ENCODE measurements around the gene RNF123. TPM values are rescaled to one million over a fixed set of nuclear protein-coding genes. Genes with fewer than 3 reads are reported as not detected.

Gene RNF123
- total RNA-seq, 1 experiment from 2014 or later, result 12.0 TPM

DNA sequence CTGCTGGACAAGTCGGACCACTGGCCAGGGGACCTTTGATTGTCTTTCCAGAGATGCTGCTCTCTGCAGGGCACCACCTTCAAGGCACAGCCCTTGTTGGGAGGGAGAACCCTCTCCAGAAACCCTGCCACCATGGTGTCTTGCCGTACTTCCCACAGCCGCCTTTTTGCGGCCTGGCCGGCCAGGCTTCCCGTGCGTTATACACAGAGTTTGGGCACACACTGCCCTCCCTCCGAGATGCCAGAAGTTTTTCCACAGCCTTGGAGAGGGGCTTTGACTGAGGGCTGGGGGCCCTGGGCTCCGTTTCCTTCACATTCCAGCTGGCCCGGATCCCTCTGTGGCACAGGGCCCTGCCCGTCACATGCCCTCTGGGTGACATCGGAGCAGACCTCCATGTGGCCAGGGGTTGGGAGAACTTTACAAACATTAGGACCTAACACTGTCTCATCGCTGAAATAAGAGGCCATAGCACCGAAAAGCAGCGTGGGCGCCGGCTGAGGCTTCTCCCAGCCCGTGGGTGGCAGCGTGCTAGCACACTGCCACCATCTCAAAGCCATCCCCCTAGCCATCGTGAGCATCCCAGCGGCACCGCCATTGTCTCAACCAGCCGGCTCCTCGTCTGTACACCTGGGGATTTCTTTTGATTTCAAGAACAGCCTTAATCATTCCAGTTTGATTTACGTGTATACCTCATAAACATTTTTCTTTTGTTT lies 21.5 kb upstream of the RNF123 start:
- no peaks in the 10 kb centered on the region for H3K4me1 ChIP-seq

DNA sequence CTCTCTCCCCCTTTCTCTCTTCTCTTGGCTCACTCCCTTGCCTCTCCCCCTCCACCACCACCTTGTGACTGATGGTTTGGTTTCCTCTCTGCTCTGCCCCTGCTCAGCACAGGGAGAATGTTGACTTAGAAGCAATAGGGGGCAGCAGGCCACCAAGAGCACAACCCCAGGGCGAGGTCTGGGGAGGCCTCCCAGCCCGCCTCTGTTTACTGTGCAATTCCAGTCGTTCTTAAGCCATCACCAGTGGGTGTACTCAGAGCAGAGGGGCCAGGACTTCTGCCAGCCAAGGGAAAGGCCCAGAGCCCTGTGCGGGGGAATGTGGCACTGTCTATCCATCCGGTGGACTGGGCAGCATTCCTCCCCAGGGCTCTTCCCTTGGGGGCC lies 21.0 kb upstream of the RNF123 start:
- Histone ChIP-seq H3K27me3 (no peaks in the 10 kb centered on the region), H3K27ac (no peak overlapping the region), H3K4me3 (no peak overlapping the region), H3K4me1 (no peaks in the 10 kb centered on the region), H3K36me3 (no peaks in the 10 kb centered on the region), H3K9me3 (replicated peaks) (no peaks in the 10 kb centered on the region)
- no peak for DNase-seq

More for the DNA sequence above, 21.5 kb upstream of the RNF123 start:
- H3K27ac ChIP-seq, result no peak overlapping the region
- H3K27me3 ChIP-seq, result no peaks in the 10 kb centered on the region
- DNase-seq, result no peak
- H3K36me3 ChIP-seq, result no peaks in the 10 kb centered on the region
- H3K4me3 ChIP-seq, result no peak overlapping the region
- H3K9me3 ChIP-seq (replicated peaks), result no peaks in the 10 kb centered on the region

DNA sequence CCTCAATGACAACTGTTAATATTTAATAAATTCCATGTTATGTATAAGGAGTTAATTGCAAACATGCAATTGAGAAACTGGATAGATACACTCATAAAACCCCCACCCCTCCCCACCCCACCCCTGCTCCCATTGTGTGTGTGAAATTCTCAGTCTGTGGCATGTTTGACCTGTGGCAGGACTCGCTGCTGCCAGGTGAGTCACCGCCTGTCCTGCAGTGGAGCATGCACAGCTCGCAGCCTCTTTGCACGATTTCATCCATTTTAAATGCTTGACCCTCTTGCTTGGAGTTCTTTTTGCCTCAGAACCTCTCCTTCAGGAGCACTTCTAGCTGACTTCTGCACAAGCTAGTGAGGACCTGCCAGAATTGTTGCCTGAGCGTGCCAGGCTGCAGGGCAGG lies 20.5 kb upstream of the RNF123 start:
- no peaks in the 10 kb centered on the region for H3K4me1 ChIP-seq
- DNase-seq, result no peak
- no peaks in the 10 kb centered on the region for H3K9me3 ChIP-seq (replicated peaks)
- no peaks in the 10 kb centered on the region for H3K27me3 ChIP-seq
- no peak overlapping the region for H3K4me3 ChIP-seq
- no peaks in the 10 kb centered on the region for H3K36me3 ChIP-seq
- H3K27ac ChIP-seq, result no peak overlapping the region

DNA sequence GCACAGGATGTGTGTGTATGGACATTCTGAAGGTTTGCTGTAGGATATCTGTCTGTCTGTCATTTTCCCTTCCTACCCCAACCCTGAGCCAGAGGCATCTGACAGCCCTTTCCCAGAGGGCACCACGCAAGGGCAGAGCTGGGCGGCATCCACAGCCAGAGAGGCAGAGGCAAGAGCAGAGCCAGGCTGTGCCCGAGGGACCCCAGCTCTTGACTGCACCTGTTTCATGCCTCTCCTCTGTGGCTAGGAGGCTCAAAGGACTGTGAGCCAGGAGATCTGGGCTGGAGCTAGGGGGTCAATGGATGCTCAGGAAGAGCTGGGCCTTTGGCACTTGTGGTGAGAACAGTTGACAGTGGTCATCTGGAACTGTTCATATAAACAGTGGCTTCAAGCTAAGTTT lies 20.0 kb upstream of the RNF123 start:
- no peaks in the 10 kb centered on the region for H3K9me3 ChIP-seq (replicated peaks)
- H3K36me3 ChIP-seq, result no peaks in the 10 kb centered on the region
- no peaks in the 10 kb centered on the region for H3K4me1 ChIP-seq
- no peak for DNase-seq
- no peaks in the 10 kb centered on the region for H3K27me3 ChIP-seq
- no peak overlapping the region for H3K27ac ChIP-seq
- no peak overlapping the region for H3K4me3 ChIP-seq

DNA sequence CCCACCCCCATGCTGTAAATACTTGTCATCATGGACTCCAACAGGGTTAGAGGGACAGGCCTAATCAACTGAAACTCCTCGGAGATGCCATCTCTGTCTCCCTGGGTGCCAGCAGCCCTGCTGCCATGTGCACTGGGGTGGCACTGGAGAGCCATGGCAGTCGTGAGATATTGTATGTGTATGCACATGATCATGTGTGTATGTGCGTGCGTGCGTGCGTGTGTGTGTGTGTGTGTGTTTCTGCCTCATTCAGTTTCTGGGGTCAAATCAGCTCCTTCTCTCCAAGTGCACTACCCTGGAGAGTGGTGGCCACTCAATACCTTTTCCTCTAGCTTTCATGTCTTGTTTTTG lies 18.4 kb upstream of the RNF123 start:
- no peak for DNase-seq
- Histone ChIP-seq H3K27ac (no peak overlapping the region), H3K36me3 (no peaks in the 10 kb centered on the region), H3K27me3 (no peaks in the 10 kb centered on the region), H3K9me3 (replicated peaks) (no peaks in the 10 kb centered on the region), H3K4me1 (no peaks in the 10 kb centered on the region), H3K4me3 (no peak overlapping the region)

DNA sequence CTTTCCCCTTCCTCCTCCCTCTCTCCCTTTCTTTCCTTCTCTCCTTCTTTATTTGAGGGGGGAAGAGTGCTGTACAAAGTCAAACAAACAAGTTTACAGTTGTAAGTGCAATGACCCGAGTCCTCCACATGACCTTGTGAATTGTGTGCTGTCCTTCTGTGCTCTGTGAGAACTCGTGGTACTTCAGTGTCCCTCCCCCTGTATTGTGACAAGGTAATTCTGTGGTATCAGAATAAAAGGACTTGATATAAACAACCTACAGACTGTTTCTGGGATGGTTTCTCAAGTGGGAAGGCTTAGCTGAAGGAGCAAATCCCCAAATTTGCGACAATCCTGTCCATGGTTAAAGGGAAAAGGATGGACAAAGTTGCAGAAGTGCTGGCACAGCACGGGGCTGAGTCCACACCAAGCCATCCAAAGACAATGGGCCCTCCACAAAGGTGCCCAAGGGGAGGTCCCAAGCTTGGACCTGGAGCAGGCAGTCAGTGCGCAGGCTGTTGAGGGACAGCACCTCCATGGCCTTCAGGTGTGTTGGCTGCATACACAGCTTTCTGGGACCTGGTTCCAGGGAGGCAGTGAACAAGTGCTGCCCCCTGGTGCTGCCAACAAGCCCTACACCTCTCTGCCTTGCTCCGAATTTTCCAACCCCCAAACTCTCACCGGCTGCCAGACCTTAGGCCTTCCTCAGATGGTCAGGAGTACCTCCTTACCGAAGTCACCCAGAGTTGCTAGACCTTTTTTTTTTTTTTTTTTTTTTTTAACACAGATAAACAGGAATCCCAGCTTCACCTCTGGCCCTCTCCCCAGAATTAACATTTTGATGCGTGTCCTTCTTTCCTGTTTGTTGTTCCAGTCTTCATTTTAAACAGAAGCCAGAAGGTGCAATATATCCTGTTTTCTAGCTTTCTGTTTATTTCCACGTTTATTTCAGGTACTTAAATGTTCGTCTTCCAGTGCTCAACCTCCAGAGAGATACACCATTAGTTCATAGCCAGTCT lies 17.8 kb upstream of the RNF123 start:
- no peaks in the 10 kb centered on the region for H3K9me3 ChIP-seq (replicated peaks)
- DNase-seq, result peak; percentile 54 to 81
- no peaks in the 10 kb centered on the region for H3K36me3 ChIP-seq
- H3K4me3 ChIP-seq, result no peak overlapping the region
- no peaks in the 10 kb centered on the region for H3K4me1 ChIP-seq
- no peak overlapping the region for H3K27ac ChIP-seq
- no peaks in the 10 kb centered on the region for H3K27me3 ChIP-seq

DNA sequence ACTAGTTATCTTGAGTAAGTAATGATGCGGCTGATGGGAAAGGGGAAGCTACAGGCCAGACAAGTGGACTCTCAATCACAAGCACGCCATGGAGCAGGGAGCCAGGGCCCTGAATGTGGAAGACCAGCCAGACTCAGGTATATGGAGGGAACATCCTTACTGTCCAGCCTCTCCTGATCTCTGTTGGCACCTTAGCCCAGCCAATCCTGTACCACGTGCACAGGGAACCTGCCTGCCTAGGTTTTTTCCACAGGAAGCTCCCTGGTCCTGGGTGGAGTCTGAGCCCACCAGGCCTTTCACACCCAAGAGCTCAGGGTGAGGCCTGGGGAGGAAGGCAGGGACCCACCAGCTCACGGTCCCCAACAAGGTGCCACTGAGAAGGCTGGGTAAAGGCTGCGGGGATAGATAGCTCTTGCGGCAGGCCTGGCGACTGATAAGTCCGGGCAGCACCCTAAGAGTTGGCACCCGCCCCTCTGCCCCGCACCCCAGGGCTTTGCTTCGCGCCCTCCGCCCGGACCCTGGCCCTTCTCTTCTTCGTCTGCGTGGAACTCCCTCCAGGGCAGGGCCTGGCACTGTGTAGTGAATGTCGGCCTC lies 16.1 kb upstream of the RNF123 start:
- no peaks in the 10 kb centered on the region for H3K27me3 ChIP-seq
- H3K27ac ChIP-seq, result peak overlapping the region; percentile 83
- no peaks in the 10 kb centered on the region for H3K9me3 ChIP-seq (replicated peaks)
- peak overlapping the region; percentile 84 for H3K4me3 ChIP-seq
- H3K4me1 ChIP-seq, result no peaks in the 10 kb centered on the region
- no peak for DNase-seq
- H3K36me3 ChIP-seq, result no peaks in the 10 kb centered on the region; the same call in 1 of the 2 replicates

DNA sequence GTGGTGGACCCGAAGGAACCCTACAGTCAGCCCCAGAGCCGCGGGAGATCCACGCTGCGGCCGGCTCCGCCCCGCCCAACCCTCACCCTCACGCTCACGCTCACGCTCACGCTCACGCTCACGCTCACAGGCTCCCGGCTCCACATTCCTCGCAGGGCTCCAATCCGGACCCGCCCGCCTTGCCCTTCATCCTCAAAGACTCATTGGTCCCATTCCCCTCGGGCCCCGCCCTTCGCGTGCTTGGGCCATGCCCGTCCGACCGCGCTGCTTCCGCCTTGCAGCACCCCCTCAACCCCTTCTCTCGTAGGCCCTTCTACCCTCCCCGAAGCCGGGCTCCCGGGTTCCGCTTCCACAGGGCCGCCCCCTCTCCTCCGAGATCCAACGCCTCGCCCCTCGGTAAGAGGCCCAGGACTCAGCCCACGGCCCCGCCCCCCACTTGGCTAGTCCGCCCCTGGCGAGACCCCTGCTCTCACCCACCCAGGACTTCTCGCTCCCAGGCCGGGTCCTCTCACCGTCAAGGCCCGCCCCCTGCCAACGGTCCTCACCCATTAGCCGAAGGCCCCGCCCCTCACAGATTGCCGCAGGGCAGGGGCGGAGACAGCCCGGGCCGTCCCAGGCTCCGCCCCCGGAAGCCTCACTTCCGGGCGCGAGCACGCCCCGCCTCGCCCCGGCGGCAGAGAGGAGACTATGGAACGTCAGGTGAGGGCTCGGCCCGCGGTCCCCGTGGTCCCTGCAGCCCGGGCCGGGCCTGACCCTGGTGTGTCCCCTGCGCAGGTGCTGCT lies 15.5 kb upstream of the RNF123 start, which contains the start of gene APEH:
TSS of gene APEH (plus strand) at position 637 of the 782 bp plus-strand sequence. CDS start at position 688, 51 bp downstream.
- peak within 1 kb of the TSS; percentile 84 for H3K4me3 ChIP-seq
- H3K36me3 ChIP-seq, result no peaks in the 10 kb centered on the region; the same call in 1 of the 2 replicates
- H3K4me1 ChIP-seq, result no peaks in the 10 kb centered on the region
- H3K27me3 ChIP-seq, result no peaks in the 10 kb centered on the region
- peak; percentile 99 for DNase-seq
- peak within 1 kb of the TSS; percentile 83 for H3K27ac ChIP-seq
- H3K9me3 ChIP-seq (replicated peaks), result no peaks in the 10 kb centered on the region

DNA sequence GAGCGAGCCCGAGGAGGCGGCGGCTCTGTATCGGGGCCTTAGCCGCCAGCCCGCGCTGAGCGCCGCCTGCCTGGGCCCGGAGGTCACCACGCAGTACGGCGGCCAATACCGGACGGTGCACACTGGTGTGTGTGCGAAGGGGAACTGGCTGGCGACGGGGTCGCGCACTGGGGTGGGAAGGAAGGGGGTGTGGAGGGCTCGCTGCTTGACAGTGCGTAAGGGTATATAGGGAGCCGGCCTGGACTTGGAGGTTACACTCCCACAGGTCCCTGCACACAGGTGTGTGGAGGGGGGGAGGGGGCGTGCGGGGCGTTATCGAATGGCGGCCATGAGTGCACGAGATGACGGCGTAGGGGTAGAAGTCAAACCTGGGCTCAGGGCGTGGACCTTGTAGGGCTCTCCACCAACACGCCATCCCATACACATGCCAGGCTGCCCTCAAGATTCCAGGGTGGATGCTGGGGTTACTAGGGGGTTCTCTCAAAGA lies 14.8 kb upstream of the RNF123 start:
- peak overlapping the region; percentile 84 for H3K4me3 ChIP-seq
- no peaks in the 10 kb centered on the region; the same call in 1 of the 2 replicates for H3K36me3 ChIP-seq
- H3K9me3 ChIP-seq (replicated peaks), result no peaks in the 10 kb centered on the region
- no peak for DNase-seq
- H3K4me1 ChIP-seq, result no peaks in the 10 kb centered on the region
- H3K27me3 ChIP-seq, result no peaks in the 10 kb centered on the region
- peak overlapping the region; percentile 83 for H3K27ac ChIP-seq

DNA sequence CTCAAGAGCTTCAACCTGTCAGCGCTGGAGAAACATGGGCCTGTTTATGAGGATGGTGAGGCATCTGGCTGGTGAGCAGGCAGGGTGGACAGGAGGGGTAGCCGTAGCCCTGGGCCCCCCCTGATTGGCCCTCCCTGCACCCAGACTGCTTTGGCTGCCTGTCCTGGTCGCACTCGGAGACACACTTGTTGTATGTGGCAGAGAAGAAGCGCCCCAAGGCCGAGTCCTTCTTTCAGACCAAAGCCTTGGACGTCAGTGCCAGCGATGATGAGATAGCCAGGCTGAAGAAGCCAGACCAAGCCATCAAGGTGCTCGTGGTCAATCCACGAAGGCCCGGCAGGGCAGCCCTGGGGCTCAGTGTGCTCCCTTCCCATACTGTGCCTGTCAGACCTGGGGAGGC lies 13.4 kb upstream of the RNF123 start:
- H3K27ac ChIP-seq, result no peak overlapping the region
- no peaks in the 10 kb centered on the region for H3K27me3 ChIP-seq
- no peak for DNase-seq
- H3K9me3 ChIP-seq (replicated peaks), result no peaks in the 10 kb centered on the region
- H3K4me3 ChIP-seq, result no peak overlapping the region
- H3K4me1 ChIP-seq, result no peaks in the 10 kb centered on the region
- H3K36me3 ChIP-seq, result no peaks in the 10 kb centered on the region; the same call in none of the 2 replicates

DNA sequence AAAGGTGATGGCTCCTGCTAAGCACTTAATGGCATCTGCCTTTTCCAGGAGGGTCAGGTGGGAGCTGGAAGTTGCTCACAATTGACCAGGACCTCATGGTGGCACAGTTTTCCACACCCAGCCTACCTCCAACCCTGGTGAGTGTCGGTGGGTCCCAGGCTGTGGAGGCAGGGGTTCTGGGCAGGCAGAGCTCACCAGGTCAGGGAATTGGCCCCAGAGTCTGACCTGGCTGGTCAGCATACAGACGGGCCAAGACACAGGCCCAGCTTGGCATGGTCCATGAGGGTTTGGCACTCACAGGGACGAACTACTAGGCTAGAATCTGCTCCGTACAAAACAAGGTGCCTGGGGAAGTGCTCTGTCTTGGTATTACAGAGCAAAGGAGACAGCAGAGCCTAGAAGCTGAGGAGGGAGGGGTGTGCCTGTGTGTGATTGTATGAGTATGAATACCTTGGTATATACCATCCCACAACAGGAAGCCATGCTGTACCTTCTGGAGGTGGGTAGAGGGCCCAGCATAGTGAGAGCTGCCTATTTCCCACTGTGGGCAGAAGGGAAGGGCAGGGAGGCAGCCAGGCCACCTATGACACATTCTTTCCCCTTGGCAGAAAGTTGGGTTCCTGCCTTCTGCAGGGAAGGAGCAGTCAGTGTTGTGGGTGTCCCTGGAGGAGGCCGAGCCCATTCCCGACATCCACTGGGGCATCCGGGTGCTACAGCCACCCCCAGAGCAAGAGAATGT lies 8.7 kb upstream of the RNF123 start:
- Histone ChIP-seq H3K9me3 (replicated peaks) (no peaks in the 10 kb centered on the region), H3K27ac (no peak overlapping the region), H3K4me1 (no peaks in the 10 kb centered on the region), H3K4me3 (no peak overlapping the region), H3K27me3 (no peaks in the 10 kb centered on the region), H3K36me3 (no peaks in the 10 kb centered on the region; the same call in none of the 2 replicates)
- DNase-seq, result no peak

DNA sequence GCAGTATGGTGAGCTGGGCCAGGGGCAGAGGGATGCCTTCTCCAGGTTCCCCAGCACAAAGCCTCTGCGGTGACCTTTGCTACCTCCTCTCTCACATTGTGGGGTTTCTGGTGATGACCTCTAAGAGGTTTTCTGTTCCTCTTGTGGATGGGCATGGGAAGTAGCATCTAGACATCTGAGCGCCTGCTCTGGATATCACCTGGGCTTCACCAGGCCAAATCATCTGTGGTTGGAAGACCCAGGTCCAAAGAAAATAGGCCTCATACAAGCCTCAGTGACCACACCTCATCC lies 8.2 kb upstream of the RNF123 start:
- Histone ChIP-seq H3K27me3 (no peaks in the 10 kb centered on the region), H3K9me3 (replicated peaks) (no peaks in the 10 kb centered on the region), H3K4me1 (no peaks in the 10 kb centered on the region), H3K36me3 (no peaks in the 10 kb centered on the region; the same call in none of the 2 replicates), H3K4me3 (no peak overlapping the region), H3K27ac (no peak overlapping the region)
- no peak for DNase-seq

DNA sequence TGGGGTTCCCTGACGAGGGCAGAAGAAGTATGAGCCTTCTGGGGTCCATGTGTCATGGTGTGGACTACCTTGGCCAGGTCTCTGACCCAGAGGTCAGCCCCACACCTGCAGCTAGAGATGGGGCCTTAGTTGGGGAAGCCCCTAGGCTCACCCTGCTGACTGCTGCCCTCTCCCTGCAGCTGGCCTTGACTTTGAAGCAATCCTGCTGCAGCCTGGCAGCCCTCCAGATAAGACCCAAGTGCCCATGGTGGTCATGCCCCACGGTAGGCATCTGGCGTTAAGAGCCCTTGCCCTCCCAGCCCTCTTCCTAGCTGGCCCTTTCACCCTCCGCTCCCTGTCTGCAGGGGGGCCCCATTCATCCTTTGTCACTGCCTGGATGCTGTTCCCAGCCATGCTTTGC lies 7.8 kb upstream of the RNF123 start:
- H3K4me3 ChIP-seq, result no peak overlapping the region
- no peak overlapping the region for H3K27ac ChIP-seq
- no peaks in the 10 kb centered on the region for H3K9me3 ChIP-seq (replicated peaks)
- H3K4me1 ChIP-seq, result no peaks in the 10 kb centered on the region
- no peak for DNase-seq
- H3K36me3 ChIP-seq, result no peaks in the 10 kb centered on the region; the same call in none of the 2 replicates
- no peaks in the 10 kb centered on the region for H3K27me3 ChIP-seq

DNA sequence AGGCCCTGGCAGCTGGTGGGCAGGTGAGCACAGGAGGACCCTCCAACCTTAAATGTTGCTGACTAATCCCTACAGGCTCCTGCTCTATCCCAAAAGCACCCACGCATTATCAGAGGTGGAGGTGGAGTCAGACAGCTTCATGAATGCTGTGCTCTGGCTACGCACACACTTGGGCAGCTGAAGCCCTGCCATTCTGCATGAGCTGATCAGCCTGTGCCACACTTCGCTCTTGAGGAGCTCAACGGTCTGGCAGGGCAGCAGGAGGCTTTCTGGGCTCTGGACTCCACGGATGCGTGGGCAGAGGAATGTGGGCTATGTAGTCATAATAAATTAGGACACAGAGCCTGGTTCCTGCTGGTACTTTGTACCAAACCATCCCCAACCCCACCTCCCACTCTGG lies 6.2 kb upstream of the RNF123 start:
- H3K9me3 ChIP-seq (replicated peaks), result no peaks in the 10 kb centered on the region
- H3K36me3 ChIP-seq, result no peaks in the 10 kb centered on the region; the same call in none of the 2 replicates
- no peaks in the 10 kb centered on the region for H3K4me1 ChIP-seq
- H3K4me3 ChIP-seq, result no peak overlapping the region
- H3K27ac ChIP-seq, result no peak overlapping the region
- no peak for DNase-seq
- H3K27me3 ChIP-seq, result no peaks in the 10 kb centered on the region
